K562 (cell line): ENCODE results near the gene TMX3. TPM values are rescaled to one million over a fixed set of nuclear protein-coding genes. Genes with fewer than 3 reads are reported as not detected.

ENCODE experiments used
- ATAC-seq: fragments of 200-7000 bp; cut with Tn5 transposase; 3 replicates; pipeline ENCODE4 v1.9.1; 2020; ENCODE audit warnings: moderate library complexity
- BruUV-seq: library from RNA; stranded (reverse); fragments of 400-500 nt; replicated peaks from 2 replicates; lab custom pipeline; 2021; lab: Mats Ljungman, UMichigan
- CTCF ChIA-PET: fragments of 300-600 bp; formaldehyde crosslinking; extraction: SDS; loops from one replicate; lab custom pipeline; 2021; ENCODE audit warnings: low intra/inter-chr PET ratio; lab: Yijun Ruan, JAX
- POLR2A ChIA-PET: fragments of 300-600, 350-650 bp; sonication (Branson Sonifier 250); formaldehyde crosslinking; extraction: SDS; loops from one replicate; lab custom pipeline; 2021; ENCODE audit warnings: antibody characterized with exemption, inconsistent platforms; lab: Yijun Ruan, JAX
- DNase-seq, 4 experiments: peaks; one replicate each; pipeline versions ENCODE4 v3.0.0 to v3.0.0-alpha.2; 2011 to 2018; ENCODE audit warnings: low spot score in 3 of 4, mixed read lengths in 3 of 4; ENCODE audit errors: extremely low read depth in 1 of 4
- FAIRE-seq: peaks from 2 replicates; lab custom pipeline; 2011; peaks lifted over from hg19 to GRCh38; lab: Jason Lieb, UNC
- H2AFZ ChIP-seq: 2 replicates; pipeline ENCODE4 v1.6.0; 2011; ENCODE audit warnings: low read depth, low read length, control low read depth, inconsistent platforms
- H3K27ac ChIP-seq: fragments of 200-600 bp; 3 replicates; pipeline ENCODE4 v1.8.0; 2011; ENCODE audit warnings: low read depth, mild to moderate bottlenecking, control low read depth, inconsistent platforms, low read length, moderate library complexity, mixed read lengths; ENCODE audit errors: extremely low read depth
- H3K27me3 ChIP-seq, 2 experiments: fragments of 300-600 bp in 1 of 2; 2 replicates in 1 of 2; 3 replicates in 1 of 2; pipeline versions ENCODE4 v1.6.0 to v1.8.0; 2011; ENCODE audit warnings: inconsistent platforms in 2 of 2, low read length in 2 of 2, mild to moderate bottlenecking in 1 of 2, mixed read lengths in 1 of 2, moderate library complexity in 1 of 2; ENCODE audit not compliant: control insufficient read depth in 2 of 2, insufficient read depth in 2 of 2
- H3K36me3 ChIP-seq: fragments of 300-600 bp; 3 replicates; pipeline ENCODE4 v1.8.0; 2011; ENCODE audit warnings: mild to moderate bottlenecking, low read length, inconsistent platforms; ENCODE audit not compliant: control insufficient read depth, insufficient read depth
- H3K4me1 ChIP-seq, 2 experiments: fragments of 200-600 bp in 1 of 2; replicated peaks in 1 of 2; 2 replicates in 1 of 2; 3 replicates in 1 of 2; pipeline versions ENCODE4 v1.5.1 to v1.8.0; 2011; ENCODE audit warnings: inconsistent platforms in 2 of 2, low read length in 2 of 2, mild to moderate bottlenecking in 1 of 2, mixed read lengths in 1 of 2, moderate library complexity in 1 of 2; ENCODE audit not compliant: control insufficient read depth in 2 of 2, insufficient read depth in 2 of 2
- H3K4me2 ChIP-seq: 2 replicates; pipeline ENCODE4 v1.6.1; 2011; ENCODE audit warnings: low read length, control low read depth, inconsistent platforms, mixed read lengths; ENCODE audit not compliant: insufficient read depth
- H3K4me3 ChIP-seq: fragments of 200-600 bp; sonication (generic), shearing (Covaris generic); 2 replicates; pipeline ENCODE4 v1.5.1; 2016; ENCODE audit warnings: control low read depth, inconsistent platforms
- H3K79me2 ChIP-seq: fragments of 200-600 bp; 3 replicates; pipeline ENCODE4 v1.8.0; 2011; ENCODE audit warnings: low read length, inconsistent platforms; ENCODE audit not compliant: control insufficient read depth, insufficient read depth
- H3K9ac ChIP-seq, 2 experiments: 2 replicates each; pipeline versions ENCODE4 v1.6.0 to v1.6.1; 2011; ENCODE audit warnings: low read depth in 2 of 2, low read length in 2 of 2, control low read depth in 1 of 2, inconsistent platforms in 1 of 2, mild to moderate bottlenecking in 1 of 2, mixed read lengths in 1 of 2; ENCODE audit not compliant: insufficient read depth in 1 of 2
- H3K9me1 ChIP-seq: one replicate; pipeline ENCODE4 v1.6.0; 2011; ENCODE audit warnings: inconsistent platforms, mild to moderate bottlenecking, low read length, moderate library complexity; ENCODE audit not compliant: control insufficient read depth, insufficient read depth
- H3K9me3 ChIP-seq: replicated peaks from 2 replicates; pipeline ENCODE4 v1.5.1; 2011; ENCODE audit warnings: low read depth, low read length, inconsistent platforms; ENCODE audit not compliant: control insufficient read depth, insufficient read depth
- H4K20me1 ChIP-seq: replicated peaks from 2 replicates; pipeline ENCODE4 v1.6.1; 2011; ENCODE audit warnings: low read length, inconsistent platforms, mixed read lengths; ENCODE audit not compliant: control insufficient read depth, insufficient read depth
- ADNP ChIP-seq: fragments of 200-800 bp; sonication (Bioruptor generic); IDR thresholded peaks from 2 replicates; pipeline ENCODE4 v1.6.1; 2016; ENCODE audit warnings: missing genetic modification characterization, missing compliant biosample characterization
- ATF3 ChIP-seq, 2 experiments: fragments of 450-650 bp in 1 of 2; sonication (generic) in 1 of 2; formaldehyde crosslinking in 1 of 2; IDR thresholded peaks in 1 of 2; conservative IDR thresholded peaks in 1 of 2; 2 replicates each; pipeline versions ENCODE4 v1.6.1 to v1.8.1; 2016 to 2023; ENCODE audit warnings: mild to moderate bottlenecking in 2 of 2, moderate library complexity in 2 of 2, inconsistent platforms in 1 of 2, missing genetic modification reagents in 1 of 2
- CEBPG ChIP-seq, 3 experiments: fragments of 200-800 bp in 1 of 3; sonication (Bioruptor generic) in 1 of 3; sonication (generic) in 1 of 3; formaldehyde crosslinking in 1 of 3; IDR thresholded peaks in 2 of 3; conservative IDR thresholded peaks in 1 of 3; 2 replicates each; pipeline versions ENCODE4 v1.6.1 to v1.8.0; 2016 to 2022; ENCODE audit warnings: missing compliant biosample characterization in 2 of 3, missing genetic modification characterization in 2 of 3, mild to moderate bottlenecking in 1 of 3, missing genetic modification reagents in 1 of 3
- LCOR ChIP-seq: sonication (generic); formaldehyde crosslinking; IDR thresholded peaks from 2 replicates; pipeline ENCODE4 v1.8.0; 2022; ENCODE audit warnings: mild to moderate bottlenecking, missing genetic modification reagents
- LEF1 ChIP-seq: fragments of 450-650 bp; IDR thresholded peaks from 2 replicates; pipeline ENCODE4 v1.6.1; 2016; ENCODE audit warnings: mild to moderate bottlenecking
- TRIM24 ChIP-seq, 2 experiments: fragments of 450-650 bp; IDR thresholded peaks; 2 replicates each; pipeline ENCODE4 v1.6.1; 2016
- ZBTB17 ChIP-seq: fragments of 450-650 bp; formaldehyde crosslinking; IDR thresholded peaks from 2 replicates; pipeline ENCODE4 v1.4.0; 2020; ENCODE audit warnings: mild to moderate bottlenecking
- ZBTB2 ChIP-seq: fragments of 450-650 bp; IDR thresholded peaks from 2 replicates; pipeline ENCODE4 v1.6.1; 2016; ENCODE audit warnings: antibody characterized with exemption
- WGBS: fragments of 100-300 bp; shearing (Covaris generic); methylation state at CpG from one replicate; pipeline ENCODE4 v1.1.6; 2016; ENCODE audit warnings: low coverage, mixed read lengths; ENCODE audit not compliant: insufficient coverage; ENCODE audit errors: missing lambda C conversion rate; 5-methylcytosine and 5-hydroxymethylcytosine counted together
- in situ Hi-C: fragments of 300-500 bp; cut with MboI; formaldehyde crosslinking; loops from 4 replicates; pipeline ENCODE4 v1.15.0; 2018; ENCODE audit warnings: inconsistent platforms, mixed read lengths
- intact Hi-C: fragments of 100-400 bp; cut with micrococcal nuclease; formaldehyde crosslinking; loops from 2 replicates; pipeline ENCODE4 v1.14.2; 2022
- polyA plus RNA-seq, 8 experiments: library from polyadenylated mRNA; depleted of rRNA in 4 of 8; stranded (reverse) in 5 of 8; unstranded in 3 of 8; fragments of >200 nt; fragmentation: Nextera tagmentation in 2 of 8; fragmentation: Illumina TruSeq in 1 of 8; extraction: Ambion mirVana in 2 of 8; extraction: Trizol in 1 of 8; gene quantifications; 2 replicates each; pipeline versions ENCODE4 v1.2.1 to v1.2.3, GENCODE V29; 2011 to 2014; ENCODE audit warnings: inconsistent platforms in 1 of 8, missing spikeins in 1 of 8
- total RNA-seq, 7 experiments: library from RNA; depleted of rRNA in 6 of 7; stranded (reverse); fragments of >200 nt in 6 of 7; fragmentation: Illumina TruSeq in 2 of 7; extraction: Trizol in 2 of 7; gene quantifications; 2 replicates each; pipeline versions ENCODE4 v1.2.1 to v1.2.3, GENCODE V29; 2011 to 2021; ENCODE audit warnings: low replicate concordance in 1 of 7

Gene TMX3
- total and polyA plus RNA-seq, 9 of the 15 experiments (the other 6 are each of a cell fraction or from before 2014, with no cell fraction given), result 13.2 to 40.5 (median 20.7) TPM

- TF ChIP-seq ADNP, result no peak
- no peak for TF ChIP-seq LEF1
- no peak for TF ChIP-seq ZBTB17
Measured at GRCh38 chr18:68701353-68701752, 13.6 kb downstream of the TMX3 start (continued).

- H4K20me1 ChIP-seq, result no peaks in the 10 kb centered on the region
- intact Hi-C loops (no loop called here), in situ Hi-C loops (no loop called here)
- peaks cover 62% of the 10 kb centered on the region; the same call in 2 of the 3 replicates for H3K36me3 ChIP-seq
- BruUV-seq, result no TSS peak
- H3K4me1 ChIP-seq, result no peaks in the 10 kb centered on the region
- ATAC-seq (no peak), DNase-seq (no peak), FAIRE-seq (no peak)
- no peaks in the 10 kb centered on the region for H3K9me3 ChIP-seq
- no peak overlapping the region for H3K27ac ChIP-seq
- TF ChIP-seq LCOR (CRISPR knock-in tag), result no peak
- peak in 1 of 2 experiments; percentile 40; a peak in 1 of 4 replicates for TF ChIP-seq TRIM24 (IDR thresholded peaks at IDR 0.05)
- no peak for TF ChIP-seq ZBTB2
- TF ChIP-seq ATF3 (IDR thresholded peaks at IDR 0.05), result peak; percentile 65
- TF ChIP-seq ATF3 (CRISPR knock-in tag; conservative IDR thresholded peaks at IDR 0.05), result no peak
- TF ChIP-seq CEBPG (CRISPR knock-in tag; IDR thresholded peaks at IDR 0.05), result no peak
- TF ChIP-seq CEBPG (tag; conservative IDR thresholded peaks at IDR 0.05 in 1 of 2, IDR thresholded peaks at IDR 0.05 in 1 of 2), result peak; percentile 44 to 45; a peak in 3 of 4 replicates
- no peak overlapping the region for H2AFZ ChIP-seq
- no peak overlapping the region for H3K4me2 ChIP-seq
- no CpG with 5 or more reads among the region's 1 CpG for WGBS
- peaks cover 14% of the 10 kb centered on the region; the same call in 2 of the 3 replicates for H3K79me2 ChIP-seq
- H3K9me1 ChIP-seq, result no peaks in the 10 kb centered on the region
- H3K4me3 ChIP-seq, result no peak overlapping the region
- ChIA-PET POLR2A (no interaction called here), CTCF (no interaction called here)
- no peak overlapping the region for H3K9ac ChIP-seq
- H3K27me3 ChIP-seq, result no peaks in the 10 kb centered on the region
Measured at GRCh38 chr18:68699043-68699442, 15.9 kb downstream of the TMX3 start.
